Ovary (tissue), 9 donors: ENCODE results near the gene IL12RB2. TPM values are rescaled to one million over a fixed set of nuclear protein-coding genes. Genes with fewer than 3 reads are reported as not detected.
A peak's percentile ranks its signal among the peaks of the same experiment; 100 is the strongest.

ENCODE experiments used
- DNase-seq, 5 donors: peaks; one replicate each; pipeline ENCODE4 v3.0.0-alpha.2; 2019 to 2020
- H3K27ac ChIP-seq, 2 donors: fragments of 200-600 bp; one replicate each; pipeline versions ENCODE4 v1.5.1 to v1.8.0; 2019 to 2022
- H3K27me3 ChIP-seq: fragments of 200-600 bp; one replicate; pipeline ENCODE4 v1.8.0; 2022
- H3K36me3 ChIP-seq: fragments of 200-600 bp; sonication (generic); one replicate; pipeline ENCODE4 v1.5.1; 2019
- H3K4me1 ChIP-seq: one replicate; pipeline ENCODE4 v1.8.1; 2013; ENCODE audit warnings: mild to moderate bottlenecking, moderate library complexity; ENCODE audit not compliant: insufficient read depth
- H3K4me3 ChIP-seq: fragments of 200-600 bp; sonication (generic); one replicate; pipeline ENCODE4 v1.5.1; 2017
- H3K9me3 ChIP-seq, 2 donors: fragments of 200-600 bp in 1 of 2; sonication (generic) in 1 of 2; one replicate each; pipeline versions ENCODE4 v1.5.1 to v1.8.1; 2013 to 2019; ENCODE audit warnings: mild to moderate bottlenecking in 1 of 2, moderate library complexity in 1 of 2
- EP300 ChIP-seq: sonication (generic); formaldehyde crosslinking; IDR thresholded peaks from one replicate; pipeline ENCODE4 v1.6.1; 2017; ENCODE audit warnings: antibody characterized with exemption
- POLR2A ChIP-seq: fragments of 450-650 bp; IDR thresholded peaks from one replicate; pipeline ENCODE4 v1.6.1; 2017; ENCODE audit warnings: antibody characterized with exemption, mild to moderate bottlenecking, moderate library complexity
- WGBS, 3 donors: extraction: QIAGEN DNeasy Blood & Tissue Kit in 1 of 3; methylation state at CpG; one replicate each; pipeline versions ENCODE4 v1.1.5 to v1.1.7; 2013 to 2017; 5-methylcytosine and 5-hydroxymethylcytosine counted together
- intact Hi-C, 4 donors: fragments of 100-400 bp; cut with DNase I; formaldehyde crosslinking; loops; one replicate each; pipeline versions ENCODE4 v1.11.0 to v1.15.1; 2022 to 2023
- polyA plus RNA-seq, 2 donors: library from polyadenylated mRNA; stranded (reverse); fragments of 200-250 nt in 1 of 2; fragments of 350-450 nt in 1 of 2; fragmentation: Illumina TruSeq in 1 of 2; extraction: RNeasy Lipid Tissue Mini Kit (QIAGEN cat#74804) in 1 of 2; gene quantifications; one replicate each; pipeline ENCODE4 v1.2.3, GENCODE V29; 2013 to 2014
- total RNA-seq, 7 donors: library from RNA; depleted of rRNA in 2 of 7; stranded (reverse); fragments of >200 nt in 2 of 7; fragmentation: NEBNext Ultra II Directional in 3 of 7; extraction: Animal tissue kit (Norgen Biotek cat#: 25700) in 3 of 7; gene quantifications; one replicate each; pipeline versions ENCODE4 v1.1.0 to v1.2.4, GENCODE V29; 2016 to 2023
- TF ChIP-seq, protein P1 (sequence below), 3 donors: fragments of 450-650 bp in 2 of 3; fragments of 200-600 bp in 1 of 3; IDR thresholded peaks; one replicate each; pipeline versions ENCODE4 v1.5.1 to v1.8.0; 2016 to 2022; ENCODE audit warnings: antibody characterized with exemption in 3 of 3, mild to moderate bottlenecking in 1 of 3
- donor health status: DM: no; HTN: no; CAD: no; lungs with moderate emphysema.
- donor health status: DM: no; HTN: no; CAD: no.
- donor health status: Bipolar disorder and iron deficiency.
- donor health status: DM: yes; HTN: yes; CAD: no.
- donor health status: DM: no; HTN: no; CAD: no.
- donor health status: DM: yes; HTN: yes; CAD: no.

IL12RB2 gene
- total and polyA plus RNA-seq, 9 donors: 0.02 to 1.8 (median 0.61) TPM; not detected in 2

DNA sequence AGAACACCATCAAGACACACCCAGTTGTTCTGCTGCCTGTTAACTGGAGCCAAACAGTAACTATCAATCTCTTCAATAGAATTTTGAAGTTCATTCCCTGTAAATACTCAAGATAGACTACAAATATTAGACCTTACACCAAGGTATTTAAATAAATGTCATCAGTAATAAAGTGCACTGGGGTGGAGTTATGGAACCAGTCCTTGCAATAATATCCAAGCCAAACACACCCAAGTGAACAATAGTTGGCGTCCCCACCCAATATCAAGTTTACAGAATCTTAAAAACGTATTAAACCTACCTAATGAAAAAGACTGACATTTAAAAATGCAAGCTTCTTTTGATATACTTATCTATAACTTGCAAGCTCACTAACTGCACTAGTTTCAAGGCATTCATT is 119.8 kb downstream of the IL12RB2 start:
- TF ChIP-seq POLR2A (no peak), EP300 (no peak)
- TF ChIP-seq, protein P1, sequence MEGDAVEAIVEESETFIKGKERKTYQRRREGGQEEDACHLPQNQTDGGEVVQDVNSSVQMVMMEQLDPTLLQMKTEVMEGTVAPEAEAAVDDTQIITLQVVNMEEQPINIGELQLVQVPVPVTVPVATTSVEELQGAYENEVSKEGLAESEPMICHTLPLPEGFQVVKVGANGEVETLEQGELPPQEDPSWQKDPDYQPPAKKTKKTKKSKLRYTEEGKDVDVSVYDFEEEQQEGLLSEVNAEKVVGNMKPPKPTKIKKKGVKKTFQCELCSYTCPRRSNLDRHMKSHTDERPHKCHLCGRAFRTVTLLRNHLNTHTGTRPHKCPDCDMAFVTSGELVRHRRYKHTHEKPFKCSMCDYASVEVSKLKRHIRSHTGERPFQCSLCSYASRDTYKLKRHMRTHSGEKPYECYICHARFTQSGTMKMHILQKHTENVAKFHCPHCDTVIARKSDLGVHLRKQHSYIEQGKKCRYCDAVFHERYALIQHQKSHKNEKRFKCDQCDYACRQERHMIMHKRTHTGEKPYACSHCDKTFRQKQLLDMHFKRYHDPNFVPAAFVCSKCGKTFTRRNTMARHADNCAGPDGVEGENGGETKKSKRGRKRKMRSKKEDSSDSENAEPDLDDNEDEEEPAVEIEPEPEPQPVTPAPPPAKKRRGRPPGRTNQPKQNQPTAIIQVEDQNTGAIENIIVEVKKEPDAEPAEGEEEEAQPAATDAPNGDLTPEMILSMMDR (IDR thresholded peaks at IDR 0.05): no peak
- Histone ChIP-seq H3K27ac (no peak overlapping the region), H3K9me3 (no peaks in the 10 kb centered on the region), H3K4me3 (no peak overlapping the region), H3K4me1 (peaks cover 2% of the 10 kb centered on the region), H3K36me3 (no peaks in the 10 kb centered on the region), H3K27me3 (no peaks in the 10 kb centered on the region)
- WGBS, 3 donors: 5 to 15% (median 14%) methylated on average over 2 of the region's 2 CpGs
- intact Hi-C loops: no loop called here
- DNase-seq: no peak

DNA sequence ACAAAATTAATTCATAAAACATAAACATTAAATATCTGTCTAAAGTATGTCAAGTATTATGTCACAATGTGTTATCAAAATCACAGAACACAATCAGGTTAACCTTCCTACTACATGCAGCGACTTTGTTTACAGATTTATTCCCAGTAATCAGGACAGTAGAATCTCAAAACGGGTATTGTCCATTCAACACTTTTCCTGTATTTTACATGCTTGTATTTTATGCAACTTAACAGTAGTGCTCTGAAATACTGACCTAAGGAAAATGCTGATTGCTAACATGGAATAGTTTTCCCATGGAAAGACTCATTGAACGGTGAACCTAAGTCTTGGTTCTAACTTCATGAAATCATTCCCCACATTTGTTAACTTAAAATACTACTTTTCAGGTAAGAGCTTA is 120.3 kb downstream of the IL12RB2 start:
- WGBS, 3 donors: 2 to 4% (median 2%) methylated on average over 3 of the region's 3 CpGs

DNA sequence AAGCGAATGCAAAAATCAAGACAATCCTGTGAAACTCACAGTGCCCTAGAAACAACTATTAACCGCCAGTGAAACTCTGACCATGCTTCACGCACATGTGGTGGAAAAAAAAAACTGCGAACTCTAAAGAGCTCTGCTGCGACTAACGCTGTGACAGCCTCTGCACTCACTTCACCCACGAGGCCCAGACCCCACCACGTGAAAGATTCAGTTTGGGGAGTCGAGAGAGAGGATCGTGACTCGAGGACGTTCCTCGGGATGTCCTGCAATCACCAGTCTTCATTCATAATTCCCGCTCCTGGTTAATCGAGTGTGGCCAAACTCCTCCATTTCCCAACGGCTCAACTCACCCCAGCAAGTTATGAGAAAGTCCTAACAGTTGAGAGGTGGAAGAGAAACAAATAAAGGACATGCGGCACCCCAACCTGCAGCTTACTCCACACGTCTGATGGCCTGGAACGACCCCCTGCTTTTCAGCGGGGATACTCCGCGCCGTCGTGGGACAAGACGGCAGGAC is 121.4 kb downstream of the IL12RB2 start:
- no peak for TF ChIP-seq EP300

More for the DNA sequence above, 120.3 kb downstream of the IL12RB2 start:
- Histone ChIP-seq H3K9me3 (no peaks in the 10 kb centered on the region), H3K4me1 (peaks cover 2% of the 10 kb centered on the region), H3K27ac (no peak overlapping the region), H3K27me3 (no peaks in the 10 kb centered on the region), H3K36me3 (no peaks in the 10 kb centered on the region), H3K4me3 (peak overlapping the region; percentile 67)
- TF ChIP-seq EP300: no peak
- TF ChIP-seq, protein P1 (IDR thresholded peaks at IDR 0.05): no peak
- no peak for TF ChIP-seq POLR2A
- DNase-seq: no peak
- intact Hi-C loops: no loop called here

DNA sequence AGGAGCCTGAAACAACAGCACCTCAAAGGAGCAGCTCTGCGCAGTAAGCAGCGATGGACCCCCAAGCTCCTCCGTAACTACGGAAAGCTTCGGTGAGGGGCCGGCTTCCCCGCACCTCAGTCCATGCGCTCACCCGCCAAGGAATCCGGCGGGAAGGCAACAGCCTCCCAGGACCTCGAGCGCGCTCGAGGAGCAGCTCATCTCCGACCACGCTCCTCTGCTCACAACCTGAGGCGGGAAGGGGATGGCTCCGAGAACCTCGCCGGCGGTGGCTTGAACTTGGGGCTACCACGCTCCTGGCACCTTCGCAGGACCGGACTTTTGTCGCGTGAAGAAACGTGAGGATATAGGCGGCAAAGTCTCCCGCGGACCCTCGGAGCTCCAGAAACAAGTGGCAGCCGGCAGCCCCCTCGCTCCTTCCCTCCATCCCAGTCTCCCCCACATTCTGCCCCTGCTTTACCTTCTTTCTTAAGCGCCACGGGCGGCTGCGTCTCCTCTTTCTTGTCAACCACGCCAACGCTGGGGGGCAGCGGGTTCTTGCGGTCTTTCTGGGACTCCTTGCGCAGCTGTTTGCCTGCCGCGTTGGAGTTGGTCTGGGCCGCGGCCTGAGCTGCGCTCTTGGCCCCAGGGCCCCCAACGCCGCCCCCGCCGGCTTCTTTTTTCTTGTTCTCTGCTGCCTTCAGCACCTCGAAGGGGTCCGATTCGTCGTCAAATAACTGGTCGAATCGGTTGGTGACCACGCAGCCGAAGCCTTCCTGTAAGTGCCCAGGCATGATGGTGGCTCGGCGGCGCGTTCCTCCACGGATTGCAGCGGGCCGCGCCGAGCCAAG is 122.1 kb downstream of the IL12RB2 start:
- Histone ChIP-seq H3K36me3 (no peaks in the 10 kb centered on the region), H3K4me1 (peaks cover 2% of the 10 kb centered on the region), H3K4me3 (peak overlapping the region; percentile 67), H3K9me3 (no peaks in the 10 kb centered on the region), H3K27me3 (no peaks in the 10 kb centered on the region), H3K27ac (peak overlapping the region; percentile 49 to 82)
- peak in 4 of 5 donors; percentile 22 to 56 (median 52) for DNase-seq
- intact Hi-C loops: no loop called here
- 1 to 2% (median 1%) methylated on average over 58 to 69 of the region's 69 CpGs for WGBS, 3 donors
- no peak for TF ChIP-seq EP300
- no peak for TF ChIP-seq POLR2A
- TF ChIP-seq, protein P1 (IDR thresholded peaks at IDR 0.05): no peak

More for the DNA sequence above, 121.4 kb downstream of the IL12RB2 start:
- H3K27ac ChIP-seq: peak overlapping the region; percentile 49 to 82
- DNase-seq: no peak
- no peaks in the 10 kb centered on the region for H3K36me3 ChIP-seq
- intact Hi-C loops: no loop called here
- H3K27me3 ChIP-seq: no peaks in the 10 kb centered on the region
- peaks cover 2% of the 10 kb centered on the region for H3K4me1 ChIP-seq
- 0 to 1% (median 0%) methylated on average over 25 of the region's 25 CpGs for WGBS, 3 donors
- H3K4me3 ChIP-seq: peak overlapping the region; percentile 67
- no peaks in the 10 kb centered on the region for H3K9me3 ChIP-seq
